ENCODE data around the gene SURF4. TPM values are rescaled to one million over a fixed set of nuclear protein-coding genes. Genes with fewer than 3 reads are reported as not detected.

Gene SURF4
- total and polyA plus RNA-seq, 2 of the 13 experiments (the other 11 are each of a cell fraction or from before 2014, with no cell fraction given): 220 to 265 TPM

DNA sequence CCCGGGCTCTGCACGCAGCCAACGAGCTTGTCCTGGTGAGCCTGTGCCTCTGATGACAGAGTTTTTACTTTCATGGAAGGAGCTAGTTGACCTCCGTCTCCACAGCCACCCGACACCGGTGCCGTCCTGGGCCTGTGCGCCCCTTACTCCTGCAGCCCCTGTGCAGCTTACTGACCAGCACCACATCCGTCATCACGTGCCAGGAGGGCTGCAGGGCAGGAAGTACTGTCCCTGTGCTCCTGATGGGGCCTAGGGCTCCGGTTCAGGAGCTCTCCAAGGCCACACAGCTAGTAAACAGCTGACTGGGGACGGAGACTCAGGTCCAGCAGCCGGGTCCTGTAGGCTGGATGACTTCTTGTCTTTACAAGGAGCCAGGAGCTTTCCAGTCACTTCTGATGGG is 10.5 kb upstream of the SURF4 start (continued):
- TF ChIP-seq BCL3 (CRISPR knock-in tag; IDR thresholded peaks at IDR 0.05) (peak; percentile 64; the same call in 1 of the 2 replicates), HHEX (CRISPR knock-in tag; IDR thresholded peaks at IDR 0.05) (no peak), ZNF329 (CRISPR knock-in tag; IDR thresholded peaks at IDR 0.05; ENCODE audit: low read depth) (no peak), MZF1 (CRISPR knock-in tag; IDR thresholded peaks at IDR 0.05; ENCODE audit: borderline replicate concordance) (no peak), ZBTB8A (CRISPR knock-in tag; IDR thresholded peaks at IDR 0.05; ENCODE audit: borderline replicate concordance, low read depth) (no peak), SAP130 (CRISPR knock-in tag; IDR thresholded peaks at IDR 0.05; ENCODE audit: low read depth) (peak; percentile 76), SIN3B (IDR thresholded peaks at IDR 0.05; ENCODE audit: low read length) (no peak), RNF2 (conservative IDR thresholded peaks at IDR 0.05; ENCODE audit: low read depth) (no peak), YY1 (IDR thresholded peaks at IDR 0.05; ENCODE audit: insufficient read depth, insufficient replicate concordance, low read depth, low read length) (no peak), RNF219 (CRISPR knock-in tag; IDR thresholded peaks at IDR 0.05) (no peak), ZFP91 (CRISPR knock-in tag; IDR thresholded peaks at IDR 0.05; ENCODE audit: borderline replicate concordance) (no peak), GATAD1 (CRISPR knock-in tag; IDR thresholded peaks at IDR 0.05) (no peak), CHD4 (IDR thresholded peaks at IDR 0.05; ENCODE audit: borderline replicate concordance, low read length) (no peak), JUND (CRISPR knock-in tag; IDR thresholded peaks at IDR 0.05) (no peak), ZNF598 (CRISPR knock-in tag; IDR thresholded peaks at IDR 0.05; ENCODE audit: borderline replicate concordance) (no peak), NCOA5 (CRISPR knock-in tag; IDR thresholded peaks at IDR 0.05) (no peak), TERF1 (CRISPR knock-in tag; IDR thresholded peaks at IDR 0.05) (no peak), ZNF20 (CRISPR knock-in tag; IDR thresholded peaks at IDR 0.05) (no peak), MEF2D (CRISPR knock-in tag; IDR thresholded peaks at IDR 0.05) (no peak), ZNF792 (CRISPR knock-in tag; IDR thresholded peaks at IDR 0.05) (no peak), SP140L (CRISPR knock-in tag; IDR thresholded peaks at IDR 0.05; ENCODE audit: borderline replicate concordance) (no peak), FOXK2 (IDR thresholded peaks at IDR 0.05) (no peak), KMT2A (CRISPR knock-in tag; IDR thresholded peaks at IDR 0.05) (no peak), ZNF34 (CRISPR knock-in tag; IDR thresholded peaks at IDR 0.05; ENCODE audit: borderline replicate concordance) (no peak), HNRNPH1 (optimal IDR thresholded peaks at IDR 0.05; ENCODE audit: low read depth, low read length) (no peak)
- TF ChIP-seq, protein P1, sequence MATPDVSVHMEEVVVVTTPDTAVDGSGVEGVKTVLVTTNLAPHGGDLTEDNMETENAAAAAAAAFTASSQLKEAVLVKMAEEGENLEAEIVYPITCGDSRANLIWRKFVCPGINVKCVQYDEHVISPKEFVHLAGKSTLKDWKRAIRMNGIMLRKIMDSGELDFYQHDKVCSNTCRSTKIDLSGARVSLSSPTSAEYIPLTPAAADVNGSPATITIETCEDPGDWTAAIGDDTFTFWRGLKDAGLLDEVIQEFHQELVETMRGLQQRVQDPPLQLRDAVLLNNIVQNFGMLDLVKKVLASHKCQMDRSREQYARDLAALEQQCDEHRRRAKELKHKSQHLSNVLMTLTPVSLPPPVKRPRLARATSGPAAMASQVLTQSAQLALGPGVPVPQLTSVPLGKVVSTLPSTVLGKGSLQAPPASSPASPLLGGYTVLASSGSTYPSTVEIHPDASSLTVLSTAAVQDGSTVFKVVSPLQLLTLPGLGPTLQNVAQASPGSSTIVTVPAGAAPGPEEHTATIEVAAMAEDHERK (CRISPR knock-in tag; IDR thresholded peaks at IDR 0.05; ENCODE audit: low read depth): no peak
